HG02588 (cell line): ENCODE data around the gene SLC18A2.

Experiments used
- ATAC-seq: cut with Tn5 transposase; IDR thresholded peaks from one replicate; pipeline ENCODE4 v1.9.1; 2021; ENCODE audit warnings: mild to moderate bottlenecking, moderate library complexity; ENCODE audit not compliant: unreplicated experiment

Gene SLC18A2

DNA sequence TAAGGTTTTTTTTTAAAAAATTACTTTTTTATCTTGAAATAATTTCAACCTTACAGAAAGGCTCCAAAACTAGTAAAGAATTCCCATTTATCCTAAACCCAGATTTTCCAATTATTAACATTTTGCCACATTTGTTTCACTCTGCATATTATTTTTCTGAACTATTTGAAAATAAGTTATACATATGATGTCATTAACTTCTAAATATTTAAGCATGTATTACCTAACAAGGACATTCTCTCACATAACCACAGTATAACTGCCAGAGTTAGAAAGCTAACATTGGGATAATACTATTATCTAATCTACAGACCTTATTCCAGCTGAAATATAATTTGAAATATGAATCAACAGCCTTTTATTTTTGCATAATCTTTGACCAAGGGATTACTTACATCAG is 65.8 kb downstream of the SLC18A2 start:
- ATAC-seq = no peak

DNA sequence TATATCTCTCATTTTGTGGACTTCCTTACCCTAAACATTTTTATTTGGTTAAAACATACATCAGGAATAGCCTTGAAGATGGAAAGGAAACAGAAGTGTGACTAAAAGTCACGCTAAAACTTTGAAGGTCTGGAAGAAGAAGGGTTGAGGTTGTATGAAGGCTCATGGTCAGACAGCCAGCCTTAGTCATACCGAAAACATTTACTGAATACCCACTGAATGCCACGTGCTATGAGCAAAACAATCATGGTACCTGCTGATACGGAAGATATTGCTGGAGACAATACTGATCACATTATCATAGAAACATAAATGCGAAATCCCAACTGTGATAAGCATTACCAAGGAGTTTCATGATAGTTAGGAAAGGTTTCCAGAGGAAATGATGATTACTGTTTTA is 70.3 kb downstream of the SLC18A2 start:
- ATAC-seq = no peak

DNA sequence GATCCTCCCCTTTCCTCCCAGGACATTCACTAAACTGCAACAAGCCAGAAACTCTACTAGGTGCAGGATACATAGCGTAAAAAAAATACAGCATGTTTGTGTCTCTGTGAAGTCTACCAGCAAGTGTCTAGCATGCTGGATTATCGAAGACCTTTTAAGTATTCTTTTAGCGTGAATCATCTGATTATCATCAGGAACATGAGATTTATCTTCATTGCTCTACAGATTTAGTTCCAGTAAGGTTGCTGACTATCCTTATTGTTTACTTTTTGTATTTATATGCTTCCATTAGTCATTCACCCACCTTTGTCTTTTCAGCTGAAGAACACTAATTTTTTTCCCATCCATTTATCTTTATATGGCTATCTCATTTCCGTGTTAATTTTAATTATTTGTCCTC is 71.5 kb downstream of the SLC18A2 start:
- ATAC-seq = no peak

DNA sequence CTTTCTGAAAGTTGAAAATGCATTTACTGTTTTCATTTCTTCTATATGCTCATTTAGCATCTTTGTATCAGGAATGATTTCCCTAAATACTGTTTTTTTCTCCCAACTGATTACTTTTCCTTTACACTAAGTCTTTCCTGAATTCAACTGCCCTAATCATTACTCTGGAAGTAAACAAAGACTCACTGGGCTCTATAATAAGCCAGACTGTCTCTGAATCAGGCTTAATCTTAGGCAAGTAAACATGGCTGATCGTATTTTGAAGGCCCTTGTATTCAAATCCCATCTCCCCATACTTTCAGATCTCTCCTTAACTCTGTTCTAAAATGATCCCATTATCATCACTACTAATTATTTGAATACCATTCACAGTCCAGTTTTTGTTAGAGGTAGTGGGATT is 72.7 kb downstream of the SLC18A2 start:
- ATAC-seq = no peak

DNA sequence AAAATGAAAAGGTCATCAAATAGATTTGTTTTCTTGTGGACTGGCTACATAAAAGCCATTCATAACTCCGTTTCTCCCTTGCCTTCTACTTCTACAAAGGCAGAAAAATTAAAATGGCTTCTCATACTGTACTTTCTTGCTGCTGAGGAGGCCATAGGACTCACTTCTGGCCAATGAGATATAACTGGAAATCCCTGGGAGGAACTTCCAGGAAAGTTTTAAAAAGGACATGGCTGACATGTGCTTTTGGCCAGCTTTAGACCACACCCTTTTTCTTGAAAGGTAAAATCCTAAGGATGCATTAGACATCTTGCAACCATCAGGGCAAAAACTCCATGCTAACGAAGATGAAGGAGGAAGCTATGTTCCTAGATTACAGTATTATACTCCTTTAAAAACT is 75.8 kb downstream of the SLC18A2 start:
- ATAC-seq = no peak

DNA sequence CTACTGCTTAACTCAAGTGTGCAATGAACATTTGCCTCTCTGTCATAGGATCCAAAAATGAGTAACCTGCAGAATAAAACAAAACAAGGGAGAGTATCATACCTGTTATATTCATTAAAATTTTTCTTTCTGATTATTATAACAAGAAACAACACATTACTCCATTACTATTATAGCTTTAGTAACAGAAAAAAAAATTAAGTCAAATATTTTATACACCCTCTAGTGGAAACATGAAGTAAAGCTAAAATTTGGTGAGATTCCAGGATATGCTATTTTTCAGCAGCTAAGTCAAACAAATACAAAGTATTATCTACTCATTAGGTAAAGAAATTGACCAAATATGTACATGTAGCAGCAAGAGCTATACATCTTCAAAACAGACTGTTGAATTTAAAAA is 78.0 kb downstream of the SLC18A2 start:
- no peak for ATAC-seq

DNA sequence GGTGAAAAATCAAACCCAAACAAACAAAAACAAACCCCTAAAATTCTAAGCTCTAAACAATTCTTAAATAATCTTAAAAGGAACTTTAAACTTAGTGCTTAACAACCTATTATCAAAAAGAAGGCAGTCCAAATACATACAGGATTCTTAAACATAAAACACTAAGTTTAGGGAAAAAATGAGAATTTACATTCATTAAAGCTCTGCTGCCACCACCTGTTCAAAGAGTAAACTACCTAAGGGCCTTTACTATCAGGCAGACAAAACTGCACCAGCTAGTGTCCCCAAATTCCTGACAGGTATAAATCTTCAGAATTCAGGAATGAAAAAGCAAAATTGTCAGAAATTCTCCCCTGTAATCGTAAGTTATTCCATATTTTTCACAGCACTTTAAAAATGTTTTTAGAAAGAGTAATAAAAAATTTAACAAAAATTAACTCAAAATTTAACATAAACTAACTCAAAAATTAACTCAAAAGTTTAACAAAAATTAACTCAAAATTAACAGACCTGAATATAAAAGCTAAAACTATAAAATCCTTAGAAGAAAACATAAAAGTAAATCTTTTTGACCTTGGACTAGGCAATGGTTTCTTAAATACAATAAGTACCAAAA is 79.2 kb downstream of the SLC18A2 start:
- no peak for ATAC-seq

DNA sequence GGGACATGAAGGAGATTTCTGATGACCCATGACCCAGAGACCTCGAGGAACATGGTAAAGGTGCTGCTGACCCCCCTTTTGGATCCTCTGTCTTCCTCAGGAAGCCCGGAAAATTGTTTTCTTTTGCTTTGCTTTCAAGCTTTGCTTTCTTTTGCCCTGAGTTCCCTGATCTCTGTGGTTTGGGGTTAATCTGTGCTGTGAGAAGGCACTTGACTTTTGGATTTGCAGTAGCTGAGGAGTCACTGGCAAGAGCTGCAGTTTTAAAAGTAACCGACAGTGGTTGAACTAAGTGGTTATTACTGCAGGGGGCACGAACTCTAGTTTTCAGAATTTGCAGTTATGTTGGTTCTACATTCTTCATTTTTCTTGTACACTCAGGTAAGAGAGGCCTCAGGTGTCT is 81.3 kb downstream of the SLC18A2 start:
- no peak for ATAC-seq

DNA sequence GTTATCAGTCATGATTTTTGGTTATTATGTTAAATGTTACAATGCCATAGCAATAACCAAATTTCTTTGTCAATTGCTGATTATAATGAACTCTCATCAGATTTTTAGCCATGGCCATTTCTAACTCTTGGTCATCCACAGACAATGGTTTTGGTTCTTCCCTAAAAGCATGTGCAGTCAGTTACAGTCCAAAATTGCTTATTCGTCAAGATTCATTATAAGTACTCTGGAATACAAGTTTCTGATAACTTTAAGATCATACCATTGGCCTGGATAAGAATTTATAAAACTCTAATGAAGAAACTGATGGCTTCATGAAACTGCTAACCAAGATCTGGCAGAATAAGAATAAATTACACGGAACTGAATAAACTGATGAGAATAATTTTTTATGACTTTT is 83.5 kb downstream of the SLC18A2 start:
- no peak for ATAC-seq

DNA sequence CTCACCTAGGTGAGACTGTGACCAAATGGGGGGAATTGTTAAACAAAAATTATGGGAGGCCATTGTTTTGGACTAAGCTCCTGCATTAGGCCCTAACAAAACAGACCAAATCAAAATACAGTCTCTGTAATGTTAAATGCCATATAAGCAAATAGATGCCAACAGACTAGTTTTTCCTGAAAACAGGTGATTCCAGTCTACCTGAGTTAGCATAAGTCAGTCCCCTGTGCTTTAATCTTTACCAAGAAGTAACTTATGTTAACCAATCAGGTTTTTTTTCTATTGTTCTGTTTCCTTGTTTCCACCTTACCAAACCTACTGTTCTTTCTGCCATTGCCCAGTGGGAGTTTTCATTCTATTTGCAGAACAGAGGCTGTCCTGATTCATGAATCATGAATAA is 86.3 kb downstream of the SLC18A2 start:
- no peak for ATAC-seq
